Heart left ventricle (tissue), 13 donors: Measurements from ENCODE around the gene RCL1.

ENCODE experiments used
- POLR2A ChIP-seq, 2 donors: fragments of 450-650 bp; IDR thresholded peaks; one replicate each; pipeline ENCODE4 v1.6.1; 2017; ENCODE audit warnings: antibody characterized with exemption in 2 of 2, mild to moderate bottlenecking in 2 of 2, moderate library complexity in 2 of 2
- TF ChIP-seq, protein P1 (sequence below), 12 donors: fragments of 200-600 bp; sonication (generic) in 4 of 12; IDR thresholded peaks; one replicate each; pipeline versions ENCODE4 v1.5.0 to v1.8.0; 2018 to 2022; ENCODE audit warnings: antibody characterized with exemption in 12 of 12, mild to moderate bottlenecking in 5 of 12
- donor health status: ischemic (EF 13 %, LVEDD 7.1; RV severe dilation, severe dysfunction).
- donor health status: DM: no; HTN: yes; CAD: no.
- donor health status: DM: no; HTN: no; CAD: no.
- donor health status: ischemic (EF 25% LVEDD 6.9; RV normal size, moderate dysfunction).
- donor health status: ischemic (EF 25% LVEDD 5.7; RV mildly dilated, moderate dysfunction).
- donor health status: ischemic (EF 35%, LVEDD 5.7; RV mildly dilated, moderate dysfunction).
- donor health status: nonischemic (EF 11% LVEDD 7.7; RV severe dilation, severe dysfunction).
- donor health status: DM: yes; HTN: yes; CAD: no.
- donor health status: PGD.
- donor health status: ischemic (EF 29% LVEDD 5.4; RV normal size, mild dysfunction).
- donor health status: nonischemic (EF 23%, LVEDD 6.1; RV moderate dilation, normal function).

DNA sequence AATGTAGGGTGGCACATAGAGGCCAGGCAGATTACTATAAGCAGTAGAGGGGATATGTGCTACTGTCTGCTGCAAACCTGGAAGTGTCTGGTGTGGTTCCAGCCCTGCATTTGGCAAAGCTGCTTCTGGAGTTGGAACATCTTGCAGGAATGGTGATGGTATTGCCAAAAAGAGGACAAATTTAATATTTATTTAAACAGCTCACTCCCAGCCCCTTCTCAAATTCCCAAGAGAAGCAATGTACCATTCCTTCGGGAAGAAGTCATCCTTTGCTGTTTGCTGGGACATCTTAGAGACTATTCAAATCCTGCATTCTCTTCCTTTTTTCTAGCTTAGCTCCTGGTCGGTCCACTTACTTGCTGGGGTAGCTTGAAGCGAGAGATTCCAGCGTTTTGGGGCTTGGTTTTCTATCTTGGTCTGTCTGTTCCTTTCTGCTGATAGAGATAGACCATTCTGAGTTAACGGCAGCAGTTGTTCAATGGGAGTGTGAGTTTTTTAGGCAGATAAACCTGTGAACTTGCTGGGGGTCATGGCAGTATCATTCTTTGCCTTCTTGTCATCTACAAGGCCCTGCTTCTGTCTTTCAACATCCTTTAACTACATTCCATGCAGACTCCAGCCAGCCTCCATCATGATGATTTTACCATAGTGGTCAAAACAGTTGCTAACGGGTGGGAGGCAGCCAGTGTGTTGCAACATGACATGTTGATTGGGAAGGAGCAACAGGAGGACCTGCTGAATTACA is 69.9 kb downstream of the RCL1 start:
- TF ChIP-seq, protein P1, sequence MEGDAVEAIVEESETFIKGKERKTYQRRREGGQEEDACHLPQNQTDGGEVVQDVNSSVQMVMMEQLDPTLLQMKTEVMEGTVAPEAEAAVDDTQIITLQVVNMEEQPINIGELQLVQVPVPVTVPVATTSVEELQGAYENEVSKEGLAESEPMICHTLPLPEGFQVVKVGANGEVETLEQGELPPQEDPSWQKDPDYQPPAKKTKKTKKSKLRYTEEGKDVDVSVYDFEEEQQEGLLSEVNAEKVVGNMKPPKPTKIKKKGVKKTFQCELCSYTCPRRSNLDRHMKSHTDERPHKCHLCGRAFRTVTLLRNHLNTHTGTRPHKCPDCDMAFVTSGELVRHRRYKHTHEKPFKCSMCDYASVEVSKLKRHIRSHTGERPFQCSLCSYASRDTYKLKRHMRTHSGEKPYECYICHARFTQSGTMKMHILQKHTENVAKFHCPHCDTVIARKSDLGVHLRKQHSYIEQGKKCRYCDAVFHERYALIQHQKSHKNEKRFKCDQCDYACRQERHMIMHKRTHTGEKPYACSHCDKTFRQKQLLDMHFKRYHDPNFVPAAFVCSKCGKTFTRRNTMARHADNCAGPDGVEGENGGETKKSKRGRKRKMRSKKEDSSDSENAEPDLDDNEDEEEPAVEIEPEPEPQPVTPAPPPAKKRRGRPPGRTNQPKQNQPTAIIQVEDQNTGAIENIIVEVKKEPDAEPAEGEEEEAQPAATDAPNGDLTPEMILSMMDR (IDR thresholded peaks at IDR 0.05), result no peak
- TF ChIP-seq POLR2A (IDR thresholded peaks at IDR 0.05), result no peak
